Body of pancreas (tissue), 4 donors: Measurements from ENCODE around the gene MAST3. TPM values are rescaled to one million over a fixed set of nuclear protein-coding genes. Genes with fewer than 3 reads are reported as not detected.

Experiments
- ATAC-seq: fragments of 150-250 bp; one replicate; pipeline ENCODE4 v1.9.1; 2016
- DNase-seq, 4 donors: peaks; one replicate each; pipeline ENCODE4 v3.0.0-alpha.2; 2019
- H3K27ac ChIP-seq, 4 donors: fragments of 200-600 bp; sonication (generic); 1 replicate in 3 of 4; 2 replicates in 1 of 4; pipeline versions ENCODE4 v1.5.1 to v1.6.1; 2016 to 2019; ENCODE audit warnings: mild to moderate bottlenecking in 1 of 4, mixed read lengths in 1 of 4, moderate library complexity in 1 of 4
- H3K27me3 ChIP-seq, 2 donors: fragments of 200-600 bp; sonication (generic); one replicate each; pipeline ENCODE4 v1.6.0; 2016; ENCODE audit warnings: mild to moderate bottlenecking in 1 of 2
- H3K36me3 ChIP-seq, 2 donors: fragments of 200-600 bp; sonication (generic); replicated peaks in 1 of 2; 2 replicates each; pipeline ENCODE4 v1.5.1; 2016; ENCODE audit warnings: low read depth in 2 of 2; ENCODE audit not compliant: insufficient read depth in 1 of 2
- H3K4me1 ChIP-seq: fragments of 200-600 bp; sonication (generic); one replicate; pipeline ENCODE4 v1.6.0; 2016
- H3K4me3 ChIP-seq, 2 donors: fragments of 200-600 bp; sonication (generic); 1 replicate in 1 of 2; 2 replicates in 1 of 2; pipeline ENCODE4 v1.5.1; 2016 to 2019
- H3K9me3 ChIP-seq, 3 donors: fragments of 200-600 bp; sonication (generic); 1 replicate in 2 of 3; 2 replicates in 1 of 3; pipeline ENCODE4 v1.5.1; 2016
- CTCF ChIP-seq, 7 experiments: fragments of 450-650 bp in 4 of 7; fragments of 200-600 bp in 3 of 7; sonication (generic) in 3 of 7; IDR thresholded peaks; one replicate each; pipeline ENCODE4 v1.5.1; 2016 to 2019; ENCODE audit warnings: antibody characterized with exemption in 7 of 7
- POLR2A ChIP-seq, 3 donors: fragments of 450-650 bp; IDR thresholded peaks; one replicate each; pipeline ENCODE4 v1.6.1; 2016; ENCODE audit warnings: antibody characterized with exemption in 3 of 3, mild to moderate bottlenecking in 2 of 3
- WGBS, 2 donors: methylation state at CpG; one replicate each; pipeline ENCODE4 v1.1.5; 2017; 5-methylcytosine and 5-hydroxymethylcytosine counted together
- intact Hi-C: fragments of 100-400 bp; cut with DNase I; formaldehyde crosslinking; loops from one replicate; pipeline ENCODE4 v1.15.1; 2023
- total RNA-seq, 2 donors: library from RNA; depleted of rRNA; stranded (reverse); fragments of >200 nt; gene quantifications; one replicate each; pipeline ENCODE4 v1.1.0, GENCODE V29; 2016

Gene MAST3
- 10 to 100 TPM; 17.6 to 35.3 TPM for total RNA-seq

- H3K27ac ChIP-seq: peak within 1 kb of the TSS in 1 of 4 donors; percentile 47
- intact Hi-C loops: no loop called here
- H3K4me1 ChIP-seq: peaks cover 17% of the 10 kb centered on the region
- ATAC-seq: peak; percentile 97
- TF ChIP-seq CTCF (IDR thresholded peaks at IDR 0.05): no peak
- TF ChIP-seq POLR2A (IDR thresholded peaks at IDR 0.05): peak; percentile 29 to 61 (median 57)
- H3K9me3 ChIP-seq: no peaks in the 10 kb centered on the region
- H3K36me3 ChIP-seq: no peaks in the 10 kb centered on the region
- peak; percentile 95 to 97 (median 95) for DNase-seq
- no peaks in the 10 kb centered on the region for H3K27me3 ChIP-seq
- H3K4me3 ChIP-seq: peak within 1 kb of the TSS in 1 of 2 donors; percentile 40
- WGBS, 2 donors: 27 to 75% methylated on average over 15 to 43 of the region's 54 CpGs
Observed at GRCh38 chr19:18097217-18097992, at the start of gene MAST3. MAST3 (plus strand) TSS chr19:18097778; CDS start chr19:18097793, 15 bp downstream.

DNA sequence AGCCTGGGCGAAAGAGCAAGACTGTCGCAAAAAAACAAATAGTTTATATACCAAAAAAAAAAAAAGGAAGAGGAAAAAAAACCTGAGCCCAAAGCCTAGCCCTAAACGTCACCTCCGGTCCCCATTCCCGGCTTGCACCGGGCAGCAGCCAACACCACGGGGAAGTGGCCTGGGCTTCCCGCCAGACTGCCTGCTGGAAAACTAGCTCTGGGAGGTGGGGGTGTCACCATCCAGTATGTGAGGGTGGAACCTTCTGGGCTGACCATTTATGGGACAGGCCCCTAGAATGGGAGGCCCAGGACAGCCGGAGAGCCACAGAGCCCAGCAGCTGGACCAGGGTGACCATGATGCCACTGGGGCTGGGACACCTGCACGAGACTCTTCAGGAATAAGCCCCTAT, 48.2 kb upstream of the MAST3 start:
- Histone ChIP-seq H3K27ac (peak overlapping the region; percentile 34 to 76 (median 50)), H3K36me3 (no peaks in the 10 kb centered on the region), H3K27me3 (no peaks in the 10 kb centered on the region), H3K4me3 (no peak overlapping the region), H3K4me1 (peaks cover 38% of the 10 kb centered on the region), H3K9me3 (no peaks in the 10 kb centered on the region)
- ATAC-seq (peak; percentile 70), DNase-seq (peak; percentile 75 to 87 (median 84))
- 30 to 40% methylated on average over 10 of the region's 10 CpGs for WGBS, 2 donors
- intact Hi-C loops: no loop called here
- TF ChIP-seq CTCF (IDR thresholded peaks at IDR 0.05): no peak
- peak in 1 of 3 donors; percentile 34 for TF ChIP-seq POLR2A (IDR thresholded peaks at IDR 0.05)

GRCh38 chr19:18051887-18052286, 45.7 kb upstream of the MAST3 start:
- 7 to 8% methylated on average over 6 to 30 of the region's 31 CpGs for WGBS, 2 donors
- H3K27ac ChIP-seq: peak overlapping the region; percentile 52 to 79 (median 68)
- H3K4me3 ChIP-seq: no peak overlapping the region
- TF ChIP-seq CTCF (IDR thresholded peaks at IDR 0.05) (no peak), POLR2A (IDR thresholded peaks at IDR 0.05) (no peak)
- DNase-seq (peak; percentile 29 to 59 (median 46)), ATAC-seq (peak; percentile 64)
- H3K4me1 ChIP-seq: peaks cover 18% of the 10 kb centered on the region
- H3K27me3 ChIP-seq: no peaks in the 10 kb centered on the region
- no peaks in the 10 kb centered on the region for H3K9me3 ChIP-seq
- intact Hi-C loops: no loop called here
- H3K36me3 ChIP-seq: no peaks in the 10 kb centered on the region

GRCh38 chr19:18053576-18054219, 43.9 kb upstream of the MAST3 start:
- no peak overlapping the region for H3K4me3 ChIP-seq
- no peaks in the 10 kb centered on the region for H3K27me3 ChIP-seq
- peaks cover 31% of the 10 kb centered on the region for H3K4me1 ChIP-seq
- intact Hi-C loops: no loop called here
- ATAC-seq (no peak), DNase-seq (no peak)
- TF ChIP-seq CTCF (IDR thresholded peaks at IDR 0.05) (no peak), POLR2A (IDR thresholded peaks at IDR 0.05) (no peak)
- peak overlapping the region in 1 of 4 donors; percentile 43 for H3K27ac ChIP-seq
- no peaks in the 10 kb centered on the region for H3K36me3 ChIP-seq
- 52 to 62% methylated on average over 9 of the region's 9 CpGs for WGBS, 2 donors
- H3K9me3 ChIP-seq: no peaks in the 10 kb centered on the region
